ENCODE data around the gene ERICH6B.

ERICH6B gene

DNA sequence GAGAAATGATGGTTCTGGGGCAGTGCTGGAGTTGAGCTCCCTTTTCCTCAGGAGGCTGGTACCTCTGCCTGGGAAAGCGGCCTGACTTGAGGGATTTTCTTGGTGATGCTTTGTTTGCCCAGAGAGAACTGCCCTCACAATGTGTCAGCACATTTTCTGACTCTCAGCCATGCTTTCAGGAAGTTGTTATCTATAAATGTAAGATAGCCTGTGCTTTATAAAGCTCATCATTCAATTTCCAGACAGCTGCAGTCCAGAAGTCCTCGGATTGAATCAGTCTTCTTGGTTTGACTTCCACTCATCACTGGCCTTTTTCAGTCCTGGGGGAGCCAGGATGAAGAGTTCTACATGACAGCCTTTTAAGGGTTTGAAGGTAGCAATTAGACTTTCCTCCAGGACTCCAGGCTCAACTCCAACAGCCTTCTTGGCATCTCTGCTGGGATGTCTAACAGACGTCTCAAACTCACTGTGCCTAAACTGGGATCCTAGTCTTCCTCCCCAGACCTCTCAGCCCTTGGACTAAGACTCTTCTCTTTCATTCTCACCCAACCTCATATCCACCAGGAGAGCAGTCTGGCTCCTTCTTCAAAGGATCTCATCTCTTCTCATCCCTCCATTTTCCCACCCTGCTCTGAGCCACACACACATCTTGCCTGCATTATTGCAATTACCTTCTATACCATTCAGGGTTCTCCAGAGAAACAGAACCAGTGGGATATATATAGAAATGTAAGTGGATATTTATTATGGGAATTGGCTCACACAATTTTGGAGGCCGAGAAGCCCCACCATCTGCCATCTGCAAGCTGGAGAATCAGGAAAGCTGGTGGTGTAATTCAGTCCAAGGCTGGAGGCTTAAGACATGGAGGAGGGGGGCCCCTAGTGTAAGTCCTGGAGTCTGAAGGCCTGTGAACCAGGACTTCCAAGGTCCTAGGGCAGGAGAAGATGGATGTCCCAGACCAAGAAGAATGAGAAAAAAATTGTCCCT is 13.1 kb downstream of the ERICH6B start:
- H2AFZ ChIP-seq = no peak overlapping the region
- no peak overlapping the region for H3K4me2 ChIP-seq (ENCODE audit: low read length)
- no peak overlapping the region for H3K27ac ChIP-seq
- H3K36me3 ChIP-seq (ENCODE audit: control insufficient read depth, insufficient read depth, low read length) = no peaks in the 10 kb centered on the region
- TF ChIP-seq, protein P1, sequence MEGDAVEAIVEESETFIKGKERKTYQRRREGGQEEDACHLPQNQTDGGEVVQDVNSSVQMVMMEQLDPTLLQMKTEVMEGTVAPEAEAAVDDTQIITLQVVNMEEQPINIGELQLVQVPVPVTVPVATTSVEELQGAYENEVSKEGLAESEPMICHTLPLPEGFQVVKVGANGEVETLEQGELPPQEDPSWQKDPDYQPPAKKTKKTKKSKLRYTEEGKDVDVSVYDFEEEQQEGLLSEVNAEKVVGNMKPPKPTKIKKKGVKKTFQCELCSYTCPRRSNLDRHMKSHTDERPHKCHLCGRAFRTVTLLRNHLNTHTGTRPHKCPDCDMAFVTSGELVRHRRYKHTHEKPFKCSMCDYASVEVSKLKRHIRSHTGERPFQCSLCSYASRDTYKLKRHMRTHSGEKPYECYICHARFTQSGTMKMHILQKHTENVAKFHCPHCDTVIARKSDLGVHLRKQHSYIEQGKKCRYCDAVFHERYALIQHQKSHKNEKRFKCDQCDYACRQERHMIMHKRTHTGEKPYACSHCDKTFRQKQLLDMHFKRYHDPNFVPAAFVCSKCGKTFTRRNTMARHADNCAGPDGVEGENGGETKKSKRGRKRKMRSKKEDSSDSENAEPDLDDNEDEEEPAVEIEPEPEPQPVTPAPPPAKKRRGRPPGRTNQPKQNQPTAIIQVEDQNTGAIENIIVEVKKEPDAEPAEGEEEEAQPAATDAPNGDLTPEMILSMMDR (IDR thresholded peaks at IDR 0.05) = no peak
- H3K4me1 ChIP-seq = no peaks in the 10 kb centered on the region
- H3K79me2 ChIP-seq = no peaks in the 10 kb centered on the region
- H3K9me3 ChIP-seq (ENCODE audit: control insufficient read depth, low read length) = no peaks in the 10 kb centered on the region
- no peak overlapping the region for H3K9ac ChIP-seq
- H3K27me3 ChIP-seq (ENCODE audit: control insufficient read depth, insufficient read depth, low read length) = no peaks in the 10 kb centered on the region
- no peak overlapping the region for H3K4me3 ChIP-seq (ENCODE audit: low read depth, low read length)

DNA sequence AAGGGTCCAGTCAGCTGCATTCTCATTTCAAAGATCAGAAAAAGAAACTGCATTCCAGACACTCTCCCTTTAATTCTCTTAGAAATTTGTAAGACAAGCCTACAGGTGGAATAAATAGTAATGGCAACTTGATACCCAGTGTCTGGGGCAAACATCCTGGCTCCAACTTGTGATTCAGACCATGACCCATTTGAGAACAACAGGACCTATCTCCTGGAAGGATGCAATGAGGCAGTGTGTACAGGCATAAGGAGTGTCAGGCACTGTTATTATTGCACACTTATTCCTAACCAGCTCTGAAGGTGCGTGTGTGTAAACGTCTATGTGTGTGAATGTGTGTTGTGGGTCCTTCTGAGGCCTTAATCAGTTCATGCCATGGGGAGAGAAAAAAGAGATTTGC is 13.9 kb downstream of the ERICH6B start:
- H3K4me3 ChIP-seq (ENCODE audit: low read depth, low read length) = no peak overlapping the region
- H2AFZ ChIP-seq = no peak overlapping the region
- H3K79me2 ChIP-seq = no peaks in the 10 kb centered on the region
- H3K36me3 ChIP-seq (ENCODE audit: control insufficient read depth, insufficient read depth, low read length) = no peaks in the 10 kb centered on the region
- H3K27ac ChIP-seq = no peak overlapping the region
- no peak overlapping the region for H3K9ac ChIP-seq
- no peak overlapping the region for H3K4me2 ChIP-seq (ENCODE audit: low read length)
- no peaks in the 10 kb centered on the region for H3K27me3 ChIP-seq (ENCODE audit: control insufficient read depth, insufficient read depth, low read length)
- H3K4me1 ChIP-seq = no peaks in the 10 kb centered on the region
- H3K9me3 ChIP-seq (ENCODE audit: control insufficient read depth, low read length) = no peaks in the 10 kb centered on the region
- TF ChIP-seq, protein P1 (IDR thresholded peaks at IDR 0.05) = no peak

DNA sequence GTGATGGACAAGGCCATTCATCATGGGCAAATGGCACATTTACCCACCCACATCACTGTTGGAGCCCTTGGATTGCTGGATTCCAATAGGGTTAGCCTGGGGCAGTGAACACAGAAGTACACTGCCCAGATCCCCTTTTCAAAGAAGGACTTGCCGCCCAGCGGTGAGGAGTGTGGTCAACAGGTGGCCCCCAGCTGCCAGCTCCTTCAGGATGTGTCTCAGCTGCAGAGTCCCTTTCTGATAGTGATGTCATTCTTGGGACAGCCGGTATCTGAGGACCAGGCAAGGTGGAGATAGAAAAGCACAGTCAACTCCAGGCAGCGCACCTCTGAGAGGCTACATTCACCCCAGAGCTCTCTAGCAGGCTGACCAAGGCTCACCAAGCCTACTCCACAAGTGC is 16.9 kb downstream of the ERICH6B start:
- Histone ChIP-seq H3K27ac (no peak overlapping the region), H3K9ac (no peak overlapping the region), H3K4me1 (no peaks in the 10 kb centered on the region), H2AFZ (no peak overlapping the region), H3K36me3 (ENCODE audit: control insufficient read depth, insufficient read depth, low read length) (no peaks in the 10 kb centered on the region), H3K27me3 (ENCODE audit: control insufficient read depth, insufficient read depth, low read length) (no peaks in the 10 kb centered on the region), H3K79me2 (no peaks in the 10 kb centered on the region), H3K4me2 (ENCODE audit: low read length) (no peak overlapping the region), H3K4me3 (ENCODE audit: low read depth, low read length) (no peak overlapping the region), H3K9me3 (ENCODE audit: control insufficient read depth, low read length) (no peaks in the 10 kb centered on the region)
- TF ChIP-seq, protein P1 (IDR thresholded peaks at IDR 0.05) = no peak

DNA sequence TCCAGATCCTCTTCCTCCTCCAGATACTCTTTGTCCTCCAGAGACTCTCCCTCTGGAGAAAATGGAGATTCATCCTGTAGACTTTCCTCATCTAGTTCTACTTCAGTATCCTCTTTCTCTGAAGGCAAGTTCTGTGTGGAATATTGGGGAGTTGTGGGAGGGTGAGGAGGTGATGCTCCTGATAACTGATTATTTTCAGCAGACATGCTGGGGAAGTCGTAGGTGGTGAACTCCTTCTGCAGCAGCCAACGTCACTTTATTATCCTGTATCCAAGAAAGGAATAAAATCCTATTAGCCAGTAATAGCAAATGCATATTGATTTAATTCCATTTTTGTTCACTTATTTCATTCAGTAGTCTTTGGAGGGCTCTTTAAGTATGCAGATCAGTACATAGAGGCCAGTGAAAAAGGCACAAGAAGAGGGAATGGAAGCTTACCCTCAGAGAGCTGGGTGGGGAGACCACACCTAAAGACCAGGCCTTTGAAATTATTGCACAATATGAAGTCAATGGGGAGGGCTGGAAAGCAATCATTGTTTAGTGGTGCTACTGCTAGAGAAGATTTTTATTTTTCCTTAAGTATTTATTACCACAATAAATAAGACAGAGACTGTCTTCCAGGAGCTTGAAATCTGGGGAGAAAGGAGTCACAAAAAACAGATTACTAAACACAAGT is 18.6 kb downstream of the ERICH6B start:
- Histone ChIP-seq H3K4me1 (no peaks in the 10 kb centered on the region), H3K9ac (no peak overlapping the region), H3K79me2 (no peaks in the 10 kb centered on the region), H3K9me3 (ENCODE audit: control insufficient read depth, low read length) (no peaks in the 10 kb centered on the region), H3K4me2 (ENCODE audit: low read length) (no peak overlapping the region), H3K36me3 (ENCODE audit: control insufficient read depth, insufficient read depth, low read length) (no peaks in the 10 kb centered on the region), H3K4me3 (ENCODE audit: low read depth, low read length) (no peak overlapping the region), H3K27ac (no peak overlapping the region), H3K27me3 (ENCODE audit: control insufficient read depth, insufficient read depth, low read length) (no peaks in the 10 kb centered on the region), H2AFZ (no peak overlapping the region)
- TF ChIP-seq, protein P1 (IDR thresholded peaks at IDR 0.05) = no peak
